T-helper 2 cell (primary cell): Measurements from ENCODE around the gene ADM2.

ENCODE experiments used
- DNase-seq, 5 experiments: peaks; one replicate each; pipeline versions ENCODE4 v3.0.0 to v3.0.0-alpha.2; 2012 to 2022

The ADM2 gene

GRCh38 chr22:50525858-50526107, 44.4 kb downstream of the ADM2 start:
- no peak for DNase-seq

- peak; percentile 71 to 93 (median 80) for DNase-seq
Measured at GRCh38 chr22:50526108-50526833, 44.9 kb downstream of the ADM2 start.

- peak in 1 of 5 experiments; percentile 72 for DNase-seq
Measured at GRCh38 chr22:50526834-50527801, 45.8 kb downstream of the ADM2 start.

GRCh38 chr22:50527921-50528681, 46.8 kb downstream of the ADM2 start:
- DNase-seq = no peak

GRCh38 chr22:50528682-50529415, 47.5 kb downstream of the ADM2 start:
- no peak for DNase-seq

GRCh38 chr22:50529416-50529896, 48.1 kb downstream of the ADM2 start:
- peak in 1 of 5 experiments; percentile 27 for DNase-seq

- peak; percentile 47 to 83 (median 58) for DNase-seq
Measured at GRCh38 chr22:50529897-50530579, 48.7 kb downstream of the ADM2 start, which contains the start of gene TYMP. Gene TYMP (minus strand): TSS chr22:50530012. CDS start chr22:50529709, 303 bp downstream.

- DNase-seq = no peak
Measured at GRCh38 chr22:50530580-50530876, 49.2 kb downstream of the ADM2 start.

GRCh38 chr22:50530877-50531545, 49.7 kb downstream of the ADM2 start:
- peak; percentile 44 to 93 (median 69) for DNase-seq

- DNase-seq = peak in 4 of 5 experiments; percentile 46 to 87 (median 56)
Measured at GRCh38 chr22:50531546-50531961, 50.2 kb downstream of the ADM2 start.

- DNase-seq = peak in 1 of 5 experiments; percentile 13
Measured at GRCh38 chr22:50531962-50532674, 50.8 kb downstream of the ADM2 start.

- no peak for DNase-seq
Measured at GRCh38 chr22:50532824-50533796, 51.8 kb downstream of the ADM2 start.

GRCh38 chr22:50533856-50534711, 52.7 kb downstream of the ADM2 start:
- peak in 1 of 5 experiments; percentile 18 for DNase-seq

- DNase-seq = no peak
Measured at GRCh38 chr22:50535113-50535512, 53.8 kb downstream of the ADM2 start.
